ENCODE results near the gene SUSD1. TPM values are rescaled to one million over a fixed set of nuclear protein-coding genes. Genes with fewer than 3 reads are reported as not detected.

The SUSD1 gene
- total and polyA plus RNA-seq, 2 donors (not counting 1 experiment from before 2014, with no cell fraction given): 5.7 to 7.5 TPM

- no peak for DNase-seq
- Histone ChIP-seq H2AFZ (ENCODE audit: insufficient read depth, low read depth, low read length, poor library complexity, severe bottlenecking) (no peak overlapping the region), H3K4me3 (ENCODE audit: control extremely low read depth in 1 of 5, extremely low read depth in 1 of 5, insufficient read depth in 1 of 5, low read depth in 2 of 5, low read length in 4 of 5) (no peak overlapping the region), H3K36me3 (replicated peaks in 1 of 2; ENCODE audit: control extremely low read depth in 1 of 2, control insufficient read depth in 1 of 2, extremely low read depth in 1 of 2, insufficient read depth in 2 of 2, low read length in 1 of 2) (peaks cover 4 to 38% of the 10 kb centered on the region in 2 experiments), H3K9ac (ENCODE audit: low read length) (no peak overlapping the region), H3K9me3 (ENCODE audit: control extremely low read depth in 1 of 3, control insufficient read depth in 2 of 3, insufficient read depth in 1 of 3, low read length in 2 of 3) (peaks cover 0 to 20% (median 10%) of the 10 kb centered on the region in 3 donors), H4K20me1 (ENCODE audit: control insufficient read depth, insufficient read depth, low read length, poor library complexity, severe bottlenecking) (no peaks in the 10 kb centered on the region), H3K4me2 (replicated peaks; ENCODE audit: low read depth, low read length, poor library complexity, severe bottlenecking) (no peak overlapping the region), H3K27ac (ENCODE audit: low read length in 2 of 2) (no peak overlapping the region), H3K27me3 (replicated peaks in 1 of 4; ENCODE audit: control extremely low read depth in 1 of 4, control insufficient read depth in 3 of 4, insufficient read depth in 4 of 4, low read length in 3 of 4) (no peaks in the 10 kb centered on the region), H3K79me2 (ENCODE audit: control insufficient read depth, insufficient read depth, low read length) (no peaks in the 10 kb centered on the region), H3K4me1 (ENCODE audit: control insufficient read depth in 2 of 2, insufficient read depth in 2 of 2, low read length in 2 of 2) (no peaks in the 10 kb centered on the region)
- TF ChIP-seq EZH2 (IDR thresholded peaks at IDR 0.05; ENCODE audit: borderline replicate concordance, insufficient read depth, low read depth, low read length, poor library complexity, severe bottlenecking): no peak
- ChIA-PET CTCF (no interaction called here), POLR2A (no interaction called here)
- intact Hi-C loops (cut with micrococcal nuclease): no loop called here
- no peak overlapping the region for H3K27ac Mint-ChIP-seq
- peaks cover 5% of the 10 kb centered on the region for H3K9me3 Mint-ChIP-seq (ENCODE audit: insufficient read depth)
- no peaks in the 10 kb centered on the region for H3K27me3 Mint-ChIP-seq
- WGBS (ENCODE audit: insufficient coverage): no CpG with 5 or more reads among the region's 2 CpGs
- no peak overlapping the region for H3K4me3 Mint-ChIP-seq
- ATAC-seq (ENCODE audit: low read depth): no peak
- peaks cover 1% of the 10 kb centered on the region for H3K4me1 Mint-ChIP-seq
Measured at GRCh38 chr9:112212926-112213325, 37.8 kb upstream of the SUSD1 start.

- no peak overlapping the region for H3K4me3 Mint-ChIP-seq
- WGBS (ENCODE audit: insufficient coverage): no CpG with 5 or more reads among the region's 1 CpG
- intact Hi-C loops (cut with micrococcal nuclease): no loop called here
- Histone ChIP-seq H3K36me3 (replicated peaks in 1 of 2; ENCODE audit: control extremely low read depth in 1 of 2, control insufficient read depth in 1 of 2, extremely low read depth in 1 of 2, insufficient read depth in 2 of 2, low read length in 1 of 2) (peaks cover 4 to 30% of the 10 kb centered on the region in 2 experiments), H3K27me3 (replicated peaks in 1 of 4; ENCODE audit: control extremely low read depth in 1 of 4, control insufficient read depth in 3 of 4, insufficient read depth in 4 of 4, low read length in 3 of 4) (no peaks in the 10 kb centered on the region), H3K4me2 (replicated peaks; ENCODE audit: low read depth, low read length, poor library complexity, severe bottlenecking) (no peak overlapping the region), H3K9me3 (ENCODE audit: control extremely low read depth in 1 of 3, control insufficient read depth in 2 of 3, insufficient read depth in 1 of 3, low read length in 2 of 3) (peaks cover 0 to 24% (median 18%) of the 10 kb centered on the region in 3 donors), H3K9ac (ENCODE audit: low read length) (no peak overlapping the region), H3K4me1 (ENCODE audit: control insufficient read depth in 2 of 2, insufficient read depth in 2 of 2, low read length in 2 of 2) (no peaks in the 10 kb centered on the region), H3K79me2 (ENCODE audit: control insufficient read depth, insufficient read depth, low read length) (no peaks in the 10 kb centered on the region), H3K27ac (ENCODE audit: low read length in 2 of 2) (no peak overlapping the region), H3K4me3 (ENCODE audit: control extremely low read depth in 1 of 5, extremely low read depth in 1 of 5, insufficient read depth in 1 of 5, low read depth in 2 of 5, low read length in 4 of 5) (no peak overlapping the region), H2AFZ (ENCODE audit: insufficient read depth, low read depth, low read length, poor library complexity, severe bottlenecking) (no peak overlapping the region), H4K20me1 (ENCODE audit: control insufficient read depth, insufficient read depth, low read length, poor library complexity, severe bottlenecking) (no peaks in the 10 kb centered on the region)
- TF ChIP-seq CTCF (IDR thresholded peaks at IDR 0.05) (no peak), EZH2 (IDR thresholded peaks at IDR 0.05; ENCODE audit: borderline replicate concordance, insufficient read depth, low read depth, low read length, poor library complexity, severe bottlenecking) (no peak)
- ChIA-PET CTCF (no interaction called here), POLR2A (no interaction called here)
- ATAC-seq (ENCODE audit: low read depth) (no peak), DNase-seq (no peak)
- peaks cover 2% of the 10 kb centered on the region for H3K4me1 Mint-ChIP-seq
- no peak overlapping the region for H3K27ac Mint-ChIP-seq
- H3K27me3 Mint-ChIP-seq: no peaks in the 10 kb centered on the region
- peaks cover 20% of the 10 kb centered on the region for H3K9me3 Mint-ChIP-seq (ENCODE audit: insufficient read depth)
Measured at GRCh38 chr9:112207451-112207850, 32.4 kb upstream of the SUSD1 start.

All from B cell (primary cell).